Muscle of back (tissue), 11 donors: ENCODE data around the gene IKZF5. TPM values are rescaled to one million over a fixed set of nuclear protein-coding genes. Genes with fewer than 3 reads are reported as not detected.

Source experiments
- DNase-seq, 3 donors: peaks; one replicate each; pipeline versions ENCODE4 v3.0.0 to v3.0.0-alpha.2; 2013
- polyA plus RNA-seq, 10 donors: library from polyadenylated mRNA; unstranded; fragments of 120-200 nt; gene quantifications; one replicate each; pipeline ENCODE4 v1.2.1, GENCODE V29; 2013; ENCODE audit not compliant: insufficient read length in 10 of 10

IKZF5 gene
- polyA plus RNA-seq, 10 donors, result 11.4 to 20.5 (median 16.0) TPM

DNA sequence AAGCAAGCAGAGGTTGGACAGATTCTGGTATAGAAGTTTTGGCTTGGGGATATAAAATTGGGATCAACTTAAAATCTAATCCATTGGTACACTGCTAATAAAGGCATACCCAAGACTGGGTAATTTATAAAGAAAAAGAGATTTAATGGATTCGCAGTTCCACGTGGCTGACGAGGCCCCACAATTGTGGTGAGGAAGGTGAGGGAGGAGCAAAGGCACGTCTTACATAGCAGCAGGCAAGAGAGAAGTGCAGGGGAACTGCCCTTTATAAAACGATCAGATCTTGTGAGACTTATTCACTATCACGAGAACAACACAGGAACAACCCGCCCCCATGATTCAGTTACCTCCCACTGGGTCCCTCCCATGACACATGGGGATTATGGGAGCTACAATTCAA lies 9.9 kb upstream of the IKZF5 start:
- no peak for DNase-seq

DNA sequence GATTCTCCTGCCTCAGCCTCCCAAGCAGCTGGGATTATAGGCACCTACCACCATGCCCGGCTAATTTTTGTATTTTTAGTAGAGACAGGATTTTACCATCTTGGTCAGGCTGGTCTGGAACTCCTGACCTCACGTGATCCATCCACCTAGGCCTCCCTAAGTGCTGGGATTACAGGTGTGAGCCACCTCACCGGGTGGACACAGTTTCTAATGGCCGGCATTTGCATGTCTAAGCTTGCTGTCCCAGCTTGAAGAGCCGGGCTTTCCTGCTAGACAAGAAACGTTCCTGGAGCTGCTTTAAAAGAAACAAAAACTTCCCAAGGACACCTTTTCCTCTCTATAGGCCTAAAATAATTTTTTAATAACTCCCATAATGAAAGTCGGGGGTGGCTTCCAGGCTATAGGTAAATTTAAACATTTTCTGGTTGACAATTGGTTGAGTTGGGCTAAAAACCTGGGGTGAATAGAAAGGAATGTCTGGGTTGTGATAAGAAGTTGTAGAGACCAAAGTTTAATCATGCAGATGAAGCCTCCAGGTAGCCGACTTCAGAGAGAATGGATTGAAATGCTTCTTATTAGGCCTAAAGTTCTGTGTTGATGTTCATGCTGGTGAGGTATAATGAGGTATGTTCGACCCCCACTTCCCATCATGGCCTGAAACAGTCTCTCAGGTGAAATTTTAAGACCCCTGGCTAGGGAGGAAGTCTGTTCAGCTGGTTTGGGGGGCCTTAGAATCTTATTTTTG lies 9.0 kb upstream of the IKZF5 start:
- DNase-seq, result no peak

GRCh38 chr10:123016228-123016627 lies 7.6 kb upstream of the IKZF5 start:
- DNase-seq, result no peak

DNA sequence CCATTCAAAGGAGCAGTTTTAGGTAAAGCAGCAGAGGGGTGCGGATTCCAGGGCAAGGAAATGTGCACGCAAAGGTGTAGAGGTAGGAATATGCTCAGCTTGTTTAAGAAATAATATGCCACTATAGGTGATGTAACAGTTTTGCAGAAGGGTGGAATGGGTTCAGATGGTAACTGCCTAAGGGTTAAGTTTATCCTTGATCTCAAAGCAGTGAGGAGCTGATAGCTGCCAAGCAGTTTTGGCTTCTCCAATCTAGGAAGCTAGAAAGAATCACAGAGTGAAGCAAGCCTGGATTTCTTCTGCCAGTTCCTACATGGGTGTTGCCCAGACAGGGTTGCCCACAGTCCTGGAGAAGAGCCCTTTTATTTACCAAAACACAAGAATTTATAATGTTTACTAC lies 6.2 kb upstream of the IKZF5 start:
- no peak for DNase-seq

GRCh38 chr10:123013456-123014419 lies 5.1 kb upstream of the IKZF5 start:
- DNase-seq, result no peak

DNA sequence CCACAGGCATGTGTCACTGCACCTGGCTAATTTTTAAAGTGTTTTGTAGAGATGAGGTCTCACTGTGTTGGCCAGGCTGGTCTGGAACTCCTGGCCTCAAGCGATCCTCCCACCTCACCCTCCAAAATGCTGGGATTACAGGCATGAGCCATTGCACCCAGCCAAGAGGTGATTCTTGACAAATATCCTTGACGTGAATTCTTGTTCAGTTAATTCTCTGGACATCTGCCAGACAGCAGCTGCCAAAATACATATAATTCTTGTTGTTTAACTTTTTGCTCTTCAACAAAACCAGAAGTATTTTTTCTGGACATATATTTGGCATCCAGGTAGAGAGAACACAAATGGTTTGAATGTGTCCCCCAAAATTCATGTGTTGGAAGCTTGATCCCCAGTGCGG lies 3.4 kb upstream of the IKZF5 start:
- no peak for DNase-seq

DNA sequence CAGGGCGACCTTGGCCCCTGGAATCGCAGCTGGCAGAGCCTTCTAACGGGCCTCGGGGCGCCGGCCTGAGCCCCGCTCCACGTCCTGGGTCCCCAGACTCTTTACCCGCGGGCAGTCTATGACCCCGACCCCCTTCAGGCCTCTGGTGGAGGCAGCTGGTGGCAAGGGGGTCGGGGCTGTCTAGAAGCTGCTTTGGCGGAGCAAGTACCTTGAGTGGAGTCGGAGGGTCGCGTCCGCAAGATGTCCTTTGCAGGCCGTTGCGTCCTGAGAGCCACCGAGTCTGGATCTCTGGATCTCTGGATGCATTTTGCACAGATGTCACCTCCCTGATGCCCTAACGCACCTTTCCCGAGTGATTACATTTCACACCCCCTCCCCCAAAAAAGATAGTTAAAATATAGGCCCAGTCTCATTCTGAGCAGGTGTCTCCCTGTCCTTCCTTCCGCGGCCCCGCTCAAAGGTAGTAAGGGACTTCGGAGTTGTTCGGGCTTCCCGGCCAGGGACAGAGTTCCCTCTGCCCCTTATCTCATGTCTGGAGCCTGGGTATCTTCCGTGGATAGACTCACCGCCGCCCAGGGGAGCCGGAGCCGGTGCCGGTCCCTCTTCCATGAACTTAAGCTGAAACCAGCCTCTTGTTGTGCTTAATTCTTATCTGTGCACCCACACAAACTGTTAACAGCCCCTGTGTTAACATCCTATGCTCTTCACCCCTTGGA lies 668 bp upstream of the IKZF5 start:
- peak in 1 of 3 donors; percentile 10 for DNase-seq

DNA sequence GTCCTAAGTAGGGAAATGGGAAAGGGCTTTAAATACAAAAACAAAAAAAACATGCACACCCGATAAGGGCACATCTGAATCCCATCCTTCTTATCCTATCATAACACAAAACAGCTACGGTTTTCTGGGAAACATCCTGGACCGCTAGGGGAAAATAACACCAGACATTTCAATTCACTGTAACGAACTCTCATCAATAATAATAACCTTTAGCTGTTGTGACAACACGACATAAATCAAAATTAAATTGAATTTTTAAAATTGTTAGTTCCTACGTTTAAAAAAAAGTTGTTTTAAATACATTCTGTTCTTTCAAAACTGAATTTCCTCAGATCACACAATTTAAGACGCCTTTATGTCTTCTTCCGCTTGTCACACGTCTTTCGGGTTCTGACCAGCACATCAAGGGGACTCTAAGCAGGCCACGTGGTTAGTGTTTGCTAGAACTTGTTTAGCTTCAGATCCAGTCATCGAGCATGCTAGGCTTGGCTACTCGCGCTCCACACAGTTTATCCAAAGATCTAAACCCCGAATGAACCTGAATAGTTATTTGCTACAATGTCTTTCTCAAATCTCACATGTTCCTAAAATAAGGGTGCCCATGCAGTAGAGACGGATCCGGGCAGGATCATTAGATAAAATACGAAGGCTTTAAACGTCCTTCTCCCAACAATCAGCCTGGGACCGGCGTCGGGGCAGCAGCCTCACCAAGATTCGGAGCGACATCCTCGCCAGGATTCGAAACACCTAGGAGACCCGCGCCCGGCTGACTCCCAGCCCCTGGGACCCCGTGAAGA lies 839 bp downstream of the IKZF5 start:
- DNase-seq, result peak; percentile 35 to 63 (median 41)

DNA sequence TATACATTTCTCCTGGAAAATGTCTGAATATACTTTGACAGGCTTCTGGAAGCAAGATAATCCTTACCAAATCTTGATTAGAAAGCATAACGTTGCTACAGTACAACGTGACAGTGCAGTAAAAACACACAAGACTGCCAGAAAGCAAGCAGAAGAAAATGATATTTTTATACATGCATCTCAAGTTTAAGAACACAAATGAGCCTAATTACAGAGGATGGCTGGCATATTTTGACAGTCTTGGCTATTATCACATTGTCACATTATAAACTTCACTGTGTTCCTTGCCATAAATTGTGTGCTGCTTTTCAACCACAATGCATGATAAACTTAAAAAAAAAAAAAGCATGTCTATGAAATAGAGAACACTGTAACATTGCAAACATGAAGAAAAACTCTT lies 4.3 kb downstream of the IKZF5 start:
- no peak for DNase-seq

DNA sequence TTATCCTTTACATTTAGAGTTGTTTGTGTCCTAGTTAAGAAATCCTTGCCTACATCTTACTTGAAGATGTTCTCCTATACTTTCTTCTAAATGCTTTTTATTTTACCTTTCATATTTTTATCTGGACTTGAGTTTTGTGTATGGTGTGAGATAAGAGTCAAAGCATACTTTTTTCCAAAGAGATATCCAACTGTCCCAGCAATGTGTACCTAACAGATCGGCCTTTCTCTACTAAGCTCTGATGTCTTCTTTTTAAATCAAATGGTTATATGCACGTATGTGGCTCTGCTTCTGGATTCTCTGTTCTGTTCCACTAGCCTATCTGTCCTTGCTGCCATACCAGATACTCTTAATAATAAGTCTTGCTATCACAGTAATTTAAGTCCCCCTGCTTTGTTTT lies 7.2 kb downstream of the IKZF5 start:
- DNase-seq, result no peak

DNA sequence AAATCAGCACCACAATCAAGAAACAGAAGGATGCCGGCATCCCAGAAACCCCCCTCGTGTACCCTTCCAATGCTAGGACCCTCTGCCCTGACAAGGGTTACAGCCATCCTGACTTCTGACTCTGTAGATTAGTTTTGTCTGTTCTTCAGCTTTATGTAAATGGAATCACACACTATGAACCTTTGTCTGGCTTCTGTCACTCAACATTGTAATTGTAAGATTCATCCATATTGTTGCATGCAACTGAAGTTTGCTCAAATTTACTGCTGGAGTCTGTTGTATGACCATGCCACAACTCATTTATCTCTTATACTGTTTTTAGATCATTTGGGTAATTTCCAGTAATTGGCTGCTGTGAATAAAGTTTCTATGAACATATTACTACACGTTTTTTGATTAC lies 8.4 kb downstream of the IKZF5 start:
- no peak for DNase-seq

- DNase-seq, result no peak
These were observed 9.2 kb downstream of the IKZF5 start for GRCh38 chr10:122999347-122999746.

GRCh38 chr10:122998934-122999333 lies 9.7 kb downstream of the IKZF5 start:
- DNase-seq, result no peak

- no peak for DNase-seq
These were observed 10.2 kb downstream of the IKZF5 start for GRCh38 chr10:122998360-122998917.

- no peak for DNase-seq
These were observed 10.7 kb downstream of the IKZF5 start for GRCh38 chr10:122997864-122998263.

GRCh38 chr10:122995936-122996335 lies 12.7 kb downstream of the IKZF5 start:
- no peak for DNase-seq

- no peak for DNase-seq
These were observed 14.7 kb downstream of the IKZF5 start for GRCh38 chr10:122993797-122994336.

GRCh38 chr10:122992031-122992585 lies 16.5 kb downstream of the IKZF5 start:
- no peak for DNase-seq

DNA sequence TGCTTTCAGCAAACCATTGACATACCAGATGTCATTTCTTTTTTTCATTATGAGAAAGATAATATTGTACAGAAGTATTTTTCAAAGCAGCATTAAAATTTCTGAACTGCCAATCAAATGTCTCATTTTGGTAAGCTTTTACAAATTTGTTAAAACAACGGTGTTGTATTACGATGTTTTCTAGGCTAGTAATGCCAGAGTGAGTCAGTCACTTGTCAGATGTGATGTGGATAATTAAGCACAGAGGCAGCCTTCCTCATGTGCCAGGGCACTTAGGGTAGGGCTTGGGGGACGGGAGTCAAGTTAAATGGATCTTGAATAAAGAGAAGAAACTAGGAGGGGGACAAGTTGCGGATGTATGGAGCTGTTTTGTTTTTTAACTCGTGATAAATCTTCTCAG lies 18.3 kb downstream of the IKZF5 start:
- no peak for DNase-seq

DNA sequence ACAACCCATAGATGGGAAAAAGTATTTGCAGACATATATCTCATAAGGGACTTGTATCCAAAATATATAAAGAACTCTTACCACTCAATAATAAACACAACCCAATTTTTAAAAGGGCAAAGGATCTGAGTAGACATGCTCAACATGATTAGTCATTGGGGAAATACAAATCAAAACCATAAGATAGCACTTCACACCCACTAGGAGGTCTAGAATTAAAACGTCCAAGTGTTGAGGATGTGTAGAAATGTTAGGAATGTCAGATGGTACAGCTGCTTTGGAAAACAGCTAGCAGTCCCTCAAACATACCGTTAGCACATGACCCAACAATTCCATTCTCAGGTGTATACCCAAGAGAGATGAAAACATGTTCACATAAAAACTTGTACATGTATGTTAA lies 20.1 kb downstream of the IKZF5 start:
- DNase-seq, result no peak

- no peak for DNase-seq
These were observed 22.3 kb downstream of the IKZF5 start for GRCh38 chr10:122986335-122986734.
